ENCODE results near the gene WTAP.
"Not testable (repeated sequence)": the region's sequence is repeated elsewhere in the genome, so short reads cannot be mapped to it uniquely, and the experiment has no call there.

The WTAP gene

DNA sequence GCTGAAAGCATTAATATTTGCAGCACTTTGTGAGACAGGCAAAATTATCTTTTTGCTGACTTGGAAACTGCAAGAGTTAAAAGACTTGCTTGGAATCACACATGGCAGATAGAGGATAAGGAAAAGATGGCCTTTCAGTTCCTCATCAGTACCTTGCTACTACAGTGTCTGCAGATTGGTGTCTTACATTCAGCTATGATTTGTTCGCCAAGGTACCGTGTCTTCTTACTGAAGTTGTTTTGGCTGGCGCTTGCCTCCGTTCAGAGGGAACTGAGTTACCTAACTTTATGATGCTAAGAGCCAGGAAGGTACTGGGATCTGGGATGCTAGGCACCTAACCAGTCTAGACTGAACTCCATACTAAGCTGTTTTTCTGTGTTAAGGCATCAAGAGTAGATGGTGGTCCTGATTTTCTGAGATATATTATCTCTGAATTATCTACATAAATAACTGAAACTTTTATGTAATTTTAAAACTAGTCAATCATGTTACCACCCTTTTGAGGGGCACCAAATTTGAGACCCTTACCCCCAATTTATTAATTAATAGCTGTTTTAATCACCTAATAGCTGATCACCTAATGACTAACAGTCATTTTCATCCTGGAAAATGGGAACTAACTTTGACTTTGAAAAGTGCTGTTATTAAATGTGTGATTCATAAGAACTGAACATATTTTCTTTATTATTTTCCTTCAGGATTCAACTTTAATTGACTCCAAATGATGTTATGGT, 2.5 kb downstream of the WTAP start:
- DNase-seq (ENCODE audit: low read depth) = no peak

DNA sequence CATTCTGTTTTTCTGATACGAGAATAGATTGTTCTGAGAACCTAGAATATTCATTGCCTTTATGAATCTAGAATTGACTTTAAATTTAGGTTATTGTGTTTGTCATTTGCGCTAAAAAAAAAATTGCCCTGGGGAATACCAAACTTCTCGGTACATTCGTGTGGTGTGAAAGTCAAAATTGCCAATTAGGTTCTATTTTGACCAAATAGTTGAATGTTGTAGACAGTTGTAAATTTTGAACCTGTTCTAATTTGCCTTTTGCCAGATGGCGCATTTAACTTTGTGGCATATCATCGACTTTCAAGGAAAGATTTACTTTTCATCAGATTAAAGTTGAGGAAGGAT, 3.0 kb downstream of the WTAP start:
- no peak for DNase-seq (ENCODE audit: low read depth)

DNA sequence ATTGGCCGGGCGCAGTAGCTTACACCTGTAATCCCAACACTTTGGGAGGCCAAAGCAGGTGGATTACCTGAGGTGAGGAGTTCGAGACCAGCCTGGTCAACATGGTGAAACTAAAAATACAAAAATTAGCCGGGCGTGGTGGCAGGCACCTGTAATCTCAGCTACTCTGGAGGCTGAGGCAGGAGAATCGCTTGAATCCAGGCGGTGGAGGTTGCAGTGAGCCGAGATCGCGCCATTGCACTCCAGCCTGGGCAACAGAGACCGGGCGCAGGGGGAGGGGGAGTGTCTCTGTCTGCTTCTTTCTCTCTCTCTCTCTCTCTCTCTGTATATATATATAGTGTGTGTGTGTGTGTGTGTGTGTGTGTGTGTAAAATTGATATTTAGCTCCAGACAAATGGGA, 5.2 kb downstream of the WTAP start:
- DNase-seq (ENCODE audit: low read depth) = not testable (repeated sequence)

DNA sequence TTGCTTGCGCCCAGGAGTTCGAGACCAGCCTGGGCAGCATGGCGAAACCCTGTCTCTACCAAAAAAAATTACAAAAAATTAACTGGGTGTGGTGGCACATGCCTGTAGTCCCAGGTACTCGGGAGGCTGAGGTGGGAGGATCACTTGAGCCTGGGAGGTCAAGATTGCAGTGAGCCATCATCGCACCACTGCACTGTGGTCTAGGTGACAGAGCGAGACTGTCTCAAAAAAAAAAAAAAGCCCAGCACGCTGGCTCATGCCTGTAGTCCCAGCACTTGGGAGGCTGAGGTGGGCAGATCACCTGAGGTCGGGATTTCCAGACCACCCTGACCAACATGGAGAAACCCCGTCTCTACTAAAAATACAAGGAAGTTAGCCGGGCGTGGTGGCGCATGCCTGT, 6.1 kb downstream of the WTAP start:
- DNase-seq (ENCODE audit: low read depth) = not testable (repeated sequence)

DNA sequence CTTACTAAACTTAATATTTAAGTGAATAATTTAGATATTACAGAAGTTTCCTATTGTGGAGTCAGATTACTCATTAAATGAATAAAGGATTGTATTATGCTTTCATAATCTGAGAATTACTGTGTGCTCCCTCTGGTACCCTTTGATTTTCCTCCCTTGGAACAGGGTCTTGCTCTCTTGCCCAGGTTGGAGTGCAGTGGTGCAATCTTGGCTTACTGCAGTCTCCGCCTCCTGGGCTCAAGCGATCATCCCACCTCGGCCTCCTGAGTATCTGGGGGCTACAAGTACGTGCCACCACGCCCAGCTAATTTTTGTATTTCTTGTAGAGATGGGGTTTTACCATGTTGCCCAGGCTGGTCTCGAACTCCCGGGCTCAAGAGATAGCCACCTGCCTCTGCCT, 9.6 kb downstream of the WTAP start:
- DNase-seq (ENCODE audit: low read depth) = no peak

DNA sequence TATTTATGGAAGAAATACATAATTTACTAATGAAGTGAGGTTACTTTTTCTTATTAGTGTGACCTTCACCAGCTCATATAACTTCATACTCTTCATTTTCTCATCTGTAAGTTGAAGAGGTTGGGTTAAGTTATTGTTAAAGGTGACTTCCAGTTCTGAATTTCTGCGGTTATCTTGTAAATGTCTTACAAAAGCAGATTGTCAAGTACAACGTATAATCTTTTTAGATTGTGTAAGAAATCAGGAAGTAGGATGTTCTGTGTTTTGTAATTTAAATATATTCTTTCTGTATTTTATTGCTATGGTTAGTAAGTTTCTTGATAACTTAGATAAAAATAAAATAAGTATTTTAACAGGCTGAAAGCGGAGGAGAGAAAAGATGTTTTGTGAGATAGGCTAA, 12.0 kb downstream of the WTAP start:
- no peak for DNase-seq (ENCODE audit: low read depth)

DNA sequence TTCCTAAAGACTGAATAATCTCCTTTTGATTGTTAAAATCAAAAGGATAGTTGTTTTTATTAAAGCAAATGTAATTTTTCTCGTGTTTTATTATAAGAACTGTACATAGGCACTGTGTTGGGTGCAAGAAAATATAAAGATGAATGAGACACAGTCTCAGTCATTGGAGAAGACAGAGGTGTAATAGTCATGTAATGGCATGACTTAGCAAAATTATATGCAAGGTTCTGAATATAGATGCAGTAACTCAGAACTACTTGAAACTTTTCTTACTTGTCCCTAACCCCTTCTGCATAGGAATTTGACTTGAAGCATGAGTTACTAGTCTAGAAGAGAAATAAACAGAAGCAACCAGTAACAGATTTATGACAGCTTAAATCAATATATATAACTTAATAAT, 14.9 kb downstream of the WTAP start:
- no peak for DNase-seq (ENCODE audit: low read depth)

DNA sequence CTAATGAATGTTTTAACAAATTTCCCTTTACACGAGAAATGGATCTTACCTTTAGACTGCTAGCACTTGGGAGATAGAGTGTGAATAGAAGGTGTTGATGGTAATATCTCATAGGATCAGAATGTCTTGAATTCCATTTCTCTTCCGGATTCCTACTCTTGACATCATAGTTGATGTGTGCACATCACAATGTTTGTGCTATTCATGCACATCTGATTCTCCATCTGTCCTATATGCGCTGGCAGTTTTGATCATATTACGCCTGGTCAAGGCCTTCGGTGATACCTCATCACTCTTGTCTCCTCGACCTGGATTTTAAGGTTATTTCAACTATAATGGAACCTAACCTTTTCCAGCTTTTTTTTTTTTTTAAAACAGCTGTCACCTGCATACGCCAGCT, 17.8 kb downstream of the WTAP start:
- DNase-seq (ENCODE audit: low read depth) = no peak

DNA sequence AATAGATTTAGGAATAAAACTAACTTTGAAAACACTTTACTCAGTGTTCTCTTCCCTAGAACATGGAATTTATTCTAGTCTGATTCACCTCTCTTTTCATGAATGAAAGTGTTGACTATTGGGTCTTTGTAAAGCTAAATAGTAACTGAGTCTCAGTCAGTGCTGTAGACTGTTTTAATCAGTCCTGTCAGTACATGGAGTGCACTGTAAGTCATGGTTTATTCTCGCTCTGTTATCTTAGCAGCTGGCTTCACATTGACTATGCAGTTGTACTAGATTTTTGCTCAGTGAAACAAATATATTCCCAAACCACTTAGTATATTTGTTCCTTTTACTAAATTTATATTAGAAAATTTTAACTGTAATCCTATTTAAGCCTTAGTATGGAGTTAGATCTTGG, 19.5 kb downstream of the WTAP start:
- no peak for DNase-seq (ENCODE audit: low read depth)

DNA sequence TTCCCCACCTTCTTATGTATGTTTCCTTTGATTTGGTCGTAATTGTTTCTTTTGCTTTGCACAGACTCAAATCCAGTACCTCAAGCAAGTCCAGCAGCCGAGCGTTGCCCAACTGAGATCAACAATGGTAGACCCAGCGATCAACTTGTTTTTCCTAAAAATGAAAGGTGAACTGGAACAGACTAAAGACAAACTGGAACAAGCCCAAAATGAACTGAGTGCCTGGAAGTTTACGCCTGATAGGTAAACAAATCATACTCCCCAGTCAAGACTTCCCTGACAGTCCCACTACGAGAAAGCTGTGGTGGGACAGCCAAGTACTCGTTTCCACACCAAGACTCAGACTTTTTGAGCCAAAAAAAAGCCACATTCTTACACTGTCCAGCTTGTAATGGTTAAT, 20.8 kb downstream of the WTAP start:
- not testable (repeated sequence) for DNase-seq (ENCODE audit: low read depth)

DNA sequence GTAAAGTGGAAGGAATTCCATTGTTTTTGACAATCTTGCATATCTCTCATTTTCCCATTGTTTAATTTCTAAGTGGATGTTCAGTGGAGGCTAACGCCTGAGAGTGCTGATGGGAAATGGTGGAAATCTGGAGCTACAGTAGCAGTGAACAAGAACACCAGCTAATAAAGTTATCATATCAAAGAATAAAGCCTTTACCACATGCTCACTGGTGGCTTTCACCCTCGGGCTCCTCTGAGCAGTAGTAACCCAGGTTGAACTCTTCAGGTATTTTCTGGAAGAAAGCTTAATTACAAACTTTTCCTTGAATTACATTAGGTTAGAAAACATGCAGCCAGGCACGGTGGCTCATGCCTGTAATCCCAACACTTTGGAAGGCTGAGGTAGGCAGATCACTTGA, 24.1 kb downstream of the WTAP start:
- DNase-seq (ENCODE audit: low read depth) = no peak

DNA sequence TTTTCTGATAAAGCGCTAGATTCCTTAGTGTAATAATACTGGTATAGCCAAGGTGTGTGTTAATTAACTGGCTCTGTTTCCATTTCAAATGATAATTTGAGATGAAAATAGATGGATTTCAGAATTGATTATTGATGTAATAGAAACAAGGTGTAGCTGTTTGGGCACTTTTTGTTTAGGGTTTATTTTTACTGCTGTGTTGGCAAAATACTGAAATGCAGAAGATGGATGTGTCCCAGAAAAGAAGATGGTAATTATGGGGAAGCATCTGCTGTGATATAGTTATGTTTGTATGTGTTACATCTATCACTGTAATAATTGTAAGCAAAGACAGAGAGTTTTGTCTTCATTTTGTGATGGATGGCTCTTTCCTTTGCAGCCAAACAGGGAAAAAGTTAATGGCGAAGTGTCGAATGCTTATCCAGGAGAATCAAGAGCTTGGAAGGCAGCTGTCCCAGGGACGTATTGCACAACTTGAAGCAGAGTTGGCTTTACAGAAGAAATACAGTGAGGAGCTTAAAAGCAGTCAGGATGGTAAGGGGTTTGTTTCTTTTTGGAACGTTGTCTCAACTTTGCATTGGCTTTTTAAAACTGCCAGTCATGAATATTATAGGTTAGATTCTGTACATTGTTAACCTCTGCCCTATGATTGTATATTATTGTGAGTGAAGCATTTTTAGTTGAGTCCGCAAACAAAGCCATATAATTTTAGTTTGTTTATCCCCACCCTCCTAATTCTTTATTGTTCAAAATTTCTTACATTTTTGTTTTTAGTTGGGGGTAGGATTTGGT, 26.0 kb downstream of the WTAP start:
- DNase-seq (ENCODE audit: low read depth) = no peak

DNA sequence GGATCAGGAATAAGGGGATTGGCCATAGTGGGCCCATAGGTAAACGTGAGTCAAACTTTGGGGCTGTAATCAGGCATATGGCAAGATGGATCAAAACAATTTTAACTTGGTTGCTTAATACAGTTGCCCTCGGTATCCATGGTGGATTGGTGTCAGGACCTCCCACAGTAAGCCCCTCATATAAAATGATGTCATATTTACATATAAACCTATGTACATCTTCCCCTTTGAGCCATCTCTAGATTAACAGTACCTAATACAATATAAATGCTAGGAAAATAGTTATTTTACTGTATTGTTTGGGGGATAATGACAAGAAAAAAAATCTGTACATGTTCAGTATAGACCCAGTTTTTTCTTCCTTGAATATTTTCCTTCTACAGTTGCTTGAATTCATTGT, 27.1 kb downstream of the WTAP start:
- no peak for DNase-seq (ENCODE audit: low read depth)

DNA sequence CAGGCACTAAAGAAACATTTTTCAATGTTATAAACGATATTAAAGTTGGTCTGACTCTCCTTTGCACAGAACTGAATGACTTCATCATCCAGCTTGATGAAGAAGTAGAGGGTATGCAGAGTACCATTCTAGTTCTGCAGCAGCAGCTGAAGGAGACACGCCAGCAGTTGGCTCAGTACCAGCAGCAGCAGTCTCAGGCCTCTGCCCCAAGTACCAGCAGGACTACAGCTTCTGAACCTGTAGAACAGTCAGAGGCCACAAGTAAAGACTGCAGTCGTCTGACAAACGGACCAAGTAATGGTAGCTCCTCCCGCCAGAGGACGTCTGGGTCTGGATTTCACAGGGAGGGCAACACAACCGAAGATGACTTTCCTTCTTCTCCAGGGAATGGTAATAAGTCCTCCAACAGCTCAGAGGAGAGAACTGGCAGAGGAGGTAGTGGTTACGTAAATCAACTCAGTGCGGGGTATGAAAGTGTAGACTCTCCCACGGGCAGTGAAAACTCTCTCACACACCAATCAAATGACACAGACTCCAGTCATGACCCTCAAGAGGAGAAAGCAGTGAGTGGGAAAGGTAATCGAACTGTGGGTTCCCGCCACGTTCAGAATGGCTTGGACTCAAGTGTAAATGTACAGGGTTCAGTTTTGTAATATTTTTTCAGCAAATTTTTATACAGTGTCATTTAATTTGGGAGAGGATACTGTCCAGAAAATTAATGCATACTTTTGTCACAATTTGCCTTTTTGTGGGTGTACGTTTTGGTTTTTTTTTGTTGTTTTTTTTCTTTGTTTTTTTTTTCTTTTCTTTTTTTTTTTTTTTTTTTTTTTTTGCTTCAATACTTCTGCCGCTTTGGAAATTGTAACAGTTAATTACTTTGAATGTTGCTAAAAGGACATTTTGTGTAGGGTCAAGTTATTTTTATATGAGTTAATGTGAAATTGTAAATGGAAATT, 27.9 kb downstream of the WTAP start:
- DNase-seq (ENCODE audit: low read depth) = no peak

DNA sequence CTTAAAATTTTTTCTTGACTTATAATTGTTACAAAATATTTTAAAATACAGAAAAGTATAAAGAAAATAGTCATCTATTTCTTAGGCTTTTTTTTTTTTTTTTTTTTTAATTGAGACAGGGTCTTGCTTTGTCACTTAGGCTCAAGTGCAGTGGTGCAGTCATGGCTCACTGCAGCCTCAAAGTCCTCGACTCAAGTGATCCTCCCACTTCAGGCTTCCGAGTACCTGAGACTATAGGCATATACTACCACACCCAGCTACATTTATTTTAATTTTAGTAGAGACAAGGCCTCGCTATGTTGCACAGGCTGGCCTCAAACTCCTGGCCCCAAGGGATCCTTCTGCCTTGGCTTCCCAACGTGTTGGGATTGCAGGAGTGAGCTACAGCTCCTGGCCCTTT, 29.2 kb downstream of the WTAP start:
- DNase-seq (ENCODE audit: low read depth) = no peak

DNA sequence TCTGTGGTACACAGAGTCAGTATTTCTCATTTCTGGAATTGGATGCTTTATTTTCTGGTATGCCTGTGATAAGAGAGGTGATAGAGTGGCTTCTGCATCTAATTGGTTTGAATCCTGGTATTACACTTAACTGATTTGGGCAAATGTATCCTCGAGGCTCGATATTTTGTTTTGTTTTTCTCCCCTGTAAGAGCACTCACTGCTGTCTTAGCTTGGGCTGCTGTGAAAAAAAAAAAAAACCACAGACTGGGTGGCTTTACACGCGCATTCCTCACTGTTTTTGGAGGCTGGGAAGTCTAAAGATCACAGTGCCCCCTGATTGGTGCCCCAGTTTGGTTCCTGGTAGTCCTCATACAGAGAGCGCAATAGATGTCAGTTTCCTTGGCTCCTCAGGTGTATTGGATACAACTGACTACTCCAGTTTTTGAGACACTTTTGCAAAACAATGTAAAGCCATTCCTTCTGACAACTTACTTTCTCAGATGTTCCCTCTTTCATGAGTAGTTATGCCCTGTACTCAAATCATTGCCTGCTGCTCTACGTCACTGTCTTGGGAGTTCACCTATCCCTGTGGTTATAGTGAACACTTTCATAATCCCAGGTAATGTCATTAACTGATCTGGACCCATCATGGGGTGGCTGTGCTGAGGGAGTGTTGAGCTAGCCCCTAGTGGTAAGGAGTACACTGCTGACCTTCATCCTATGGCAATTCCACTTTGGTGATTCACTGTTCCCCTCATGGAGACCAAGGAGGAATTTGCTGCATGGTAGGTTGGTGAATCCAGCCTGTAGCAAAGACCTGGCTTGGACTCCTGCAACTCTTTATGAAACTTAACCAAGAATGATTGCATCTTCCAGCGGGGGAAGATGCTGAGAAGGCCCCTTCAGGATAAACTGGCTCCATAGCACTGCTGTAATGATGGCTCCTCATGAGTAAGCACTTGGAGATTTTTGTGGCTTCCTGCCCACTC, 31.0 kb downstream of the WTAP start:
- DNase-seq (ENCODE audit: low read depth) = peak; percentile 55

DNA sequence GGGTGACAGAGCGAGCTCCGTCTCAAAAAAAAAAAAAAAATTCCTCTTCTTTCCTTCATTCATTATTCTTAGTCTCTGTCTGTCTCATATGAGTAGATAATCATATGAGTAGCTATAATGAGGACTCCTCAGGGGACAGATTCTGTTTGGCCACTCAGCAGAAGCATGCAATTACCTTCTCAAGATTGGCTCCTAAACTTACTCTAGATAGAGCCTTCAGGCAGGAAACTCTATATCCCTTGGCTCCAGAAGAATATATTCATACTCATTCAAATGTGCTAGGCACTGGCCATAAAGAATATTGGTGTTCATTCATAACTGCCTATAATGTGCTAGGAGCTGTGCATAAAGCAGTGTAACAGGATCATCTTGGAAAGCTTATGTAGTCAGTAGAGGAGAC, 32.3 kb downstream of the WTAP start:
- DNase-seq (ENCODE audit: low read depth) = no peak

DNA sequence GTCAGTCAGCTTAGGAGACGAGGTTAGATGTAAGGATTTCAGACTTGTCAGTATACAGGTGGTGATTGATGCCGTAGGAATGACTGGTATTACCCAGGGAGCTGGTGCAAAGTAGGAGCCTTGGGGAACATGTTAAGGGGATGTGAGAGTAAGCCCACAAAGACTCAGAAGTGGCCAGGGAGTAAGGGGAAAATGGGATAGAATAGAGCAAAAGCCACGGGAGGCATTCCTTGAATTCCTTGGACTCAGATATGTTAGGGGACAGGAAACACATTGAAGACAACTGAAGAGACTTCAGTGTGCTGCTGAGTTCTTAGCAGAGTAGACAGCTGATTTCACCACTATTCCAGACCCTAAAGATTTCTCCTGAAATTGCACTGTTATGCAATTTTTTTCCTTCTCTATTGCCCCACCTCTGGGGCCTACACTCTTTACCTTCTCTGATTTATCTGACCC, 33.3 kb downstream of the WTAP start:
- DNase-seq (ENCODE audit: low read depth) = peak; percentile 73

DNA sequence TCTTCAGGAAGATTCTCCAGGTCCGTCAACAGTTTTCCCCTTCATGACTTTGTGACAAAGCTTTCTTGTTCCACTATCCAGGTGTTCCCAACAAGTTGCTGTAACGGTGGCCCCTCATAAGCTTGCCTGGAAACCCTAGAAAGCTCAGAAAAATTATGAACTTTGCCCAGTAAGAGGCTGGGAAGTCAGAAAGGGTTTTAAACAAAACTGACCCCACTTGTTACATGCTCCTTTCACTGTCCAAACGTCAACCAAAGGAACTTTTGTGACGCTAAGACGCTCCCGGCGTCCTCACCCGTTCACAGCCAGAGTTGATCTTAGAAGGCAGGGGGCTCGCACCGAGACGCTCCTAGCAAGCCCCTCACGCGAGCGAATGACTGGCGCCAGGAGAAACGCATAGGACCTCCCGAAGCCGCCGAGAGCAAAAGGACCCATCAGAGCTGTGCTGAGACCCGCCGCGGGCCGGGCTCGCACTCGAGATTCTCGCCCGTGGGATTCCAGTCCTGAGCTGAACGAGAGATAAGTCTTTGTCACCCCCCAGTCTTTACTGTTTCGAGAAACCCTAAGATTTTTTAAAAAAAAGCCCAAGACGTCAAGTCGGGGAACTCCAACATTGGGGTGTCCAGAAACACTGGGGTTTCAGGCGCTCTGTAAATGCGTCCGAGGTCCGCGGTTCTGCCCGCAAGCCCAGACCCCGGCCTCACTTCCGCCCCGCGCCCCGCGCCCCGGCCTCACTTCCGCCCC, 34.0 kb downstream of the WTAP start:
- DNase-seq (ENCODE audit: low read depth) = no peak

DNA sequence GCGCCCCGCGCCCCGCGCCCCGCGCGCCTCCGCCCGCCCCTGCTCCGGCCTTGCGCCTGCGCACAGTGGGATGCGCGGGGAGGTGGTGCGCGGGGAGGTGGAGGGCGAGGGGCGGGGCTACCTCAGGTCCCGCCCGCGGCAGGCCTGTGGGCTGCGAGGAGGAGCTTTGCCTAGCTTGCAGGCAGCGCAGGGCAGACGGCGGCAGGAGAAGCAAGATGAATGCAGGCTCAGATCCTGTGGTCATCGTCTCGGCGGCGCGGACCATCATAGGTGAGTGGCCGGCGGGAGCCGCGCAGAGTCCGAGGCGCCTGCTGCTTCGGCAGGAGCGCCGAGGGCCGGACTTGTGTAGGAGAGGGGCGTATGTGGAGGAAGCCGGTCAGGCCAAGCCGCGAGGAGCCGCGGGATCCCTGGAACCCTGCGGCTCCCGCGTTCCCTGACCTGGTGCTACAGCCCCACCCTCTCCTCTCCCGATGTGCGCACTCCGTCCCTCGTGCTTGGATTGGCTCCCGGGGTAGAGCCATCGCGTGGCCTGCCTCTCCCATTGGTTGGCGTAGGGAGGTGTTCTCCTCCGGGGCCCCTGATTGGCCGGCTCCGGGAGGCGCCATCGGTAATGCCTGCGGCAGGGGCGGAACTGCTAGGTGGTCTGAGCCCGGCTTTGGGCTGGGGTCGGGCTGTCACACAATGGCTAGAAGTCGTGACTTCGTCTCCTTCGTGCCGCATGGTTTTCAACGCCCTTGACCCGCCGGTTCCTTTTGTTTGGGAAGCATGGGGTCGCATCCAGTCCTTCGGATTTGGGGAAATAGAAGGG, 34.8 kb downstream of the WTAP start, which contains the start of gene ACAT2:
ACAT2 (plus strand) TSS at position 173 of the 808 bp plus-strand sequence; CDS start at position 216, 43 bp downstream.
- peak; percentile 69 for DNase-seq (ENCODE audit: low read depth)

Measured in HS-27A (cell line).